Measurements from ENCODE around the gene PTPN1. TPM values are rescaled to one million over a fixed set of nuclear protein-coding genes. Genes with fewer than 3 reads are reported as not detected.

Gene PTPN1
- total and polyA plus RNA-seq, 2 of the 4 experiments (the other 2 are of a cell fraction) = 31.7 to 37.4 TPM

DNA sequence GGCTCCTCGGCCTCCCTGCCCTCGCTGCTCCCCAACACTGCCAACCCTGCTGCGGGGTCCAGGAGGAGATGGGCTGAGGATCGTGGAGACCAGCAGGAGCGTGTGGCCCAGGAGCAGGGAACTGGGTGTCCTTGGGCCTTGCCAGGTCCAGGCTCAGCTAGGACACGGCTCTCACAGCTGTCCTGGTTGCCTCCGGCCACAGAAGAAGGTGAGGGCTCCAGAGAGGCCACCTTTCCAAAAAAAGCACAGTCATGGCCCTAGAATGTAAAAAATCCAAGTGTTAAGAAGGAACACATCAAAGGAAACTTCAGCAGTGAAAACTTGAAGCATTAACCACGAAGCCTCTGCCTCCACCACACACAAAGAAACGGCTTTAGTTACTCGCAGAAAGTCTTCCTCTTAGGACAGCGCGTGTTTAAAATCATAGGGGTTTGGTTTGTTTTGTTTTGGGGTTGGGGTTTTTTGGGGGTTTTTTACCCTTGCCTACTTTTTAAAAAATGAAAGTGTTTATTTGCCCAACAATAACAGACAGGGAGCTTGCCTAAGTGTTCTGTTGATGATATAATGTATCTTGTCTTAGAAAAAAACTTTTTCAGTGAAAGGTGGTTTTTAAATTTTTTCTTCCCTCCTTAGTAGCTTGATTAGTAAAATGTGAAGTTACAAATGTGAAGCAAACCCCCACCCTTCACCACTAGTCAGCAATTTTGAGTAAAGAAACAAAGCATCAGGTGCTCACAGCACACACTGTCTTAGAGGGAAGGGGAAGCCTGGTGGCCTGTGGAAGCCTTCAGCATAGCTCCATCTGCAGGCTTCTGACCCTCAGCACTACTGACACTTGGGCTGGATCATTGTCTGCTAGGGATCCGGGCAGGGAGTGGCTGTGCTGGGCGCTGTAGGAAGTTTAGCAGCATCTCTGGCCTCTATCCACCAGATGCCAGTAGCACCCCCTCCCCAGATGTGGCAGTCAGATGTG is 60.0 kb downstream of the PTPN1 start:
- POLR2A ChIA-PET (ENCODE audit: unreplicated experiment) = interaction anchor here (0.6 kb wide), 2 partner anchors 11 to 59 kb away, joined by 3 to 22 read pairs; no protein-coding TSS in a partner anchor
- TF ChIP-seq CEBPB (IDR thresholded peaks at IDR 0.05; ENCODE audit: low read depth, low read length) = no peak
- peak; percentile 68 for TF ChIP-seq MAFK (IDR thresholded peaks at IDR 0.05; ENCODE audit: low read depth, low read length)
- TF ChIP-seq RAD21 (IDR thresholded peaks at IDR 0.05; ENCODE audit: low read length) = peak; percentile 65
- TF ChIP-seq FOS (IDR thresholded peaks at IDR 0.05; ENCODE audit: low read depth, low read length) = no peak
- TF ChIP-seq SMC3 (IDR thresholded peaks at IDR 0.05; ENCODE audit: low read depth, low read length) = peak; percentile 44; the same call in 1 of the 2 replicates
- no peak for TF ChIP-seq RCOR1 (IDR thresholded peaks at IDR 0.05; ENCODE audit: insufficient replicate concordance, low read length)
- TF ChIP-seq POLR2A (IDR thresholded peaks at IDR 0.05; ENCODE audit: low read depth, low read length) = no peak
- peak; percentile 43; the same call in 1 of the 2 replicates for TF ChIP-seq NFE2L2 (IDR thresholded peaks at IDR 0.05; ENCODE audit: low read depth, low read length)
- TF ChIP-seq RFX5 (IDR thresholded peaks at IDR 0.05; ENCODE audit: low read depth, low read length) = no peak
- TF ChIP-seq, protein P1, sequence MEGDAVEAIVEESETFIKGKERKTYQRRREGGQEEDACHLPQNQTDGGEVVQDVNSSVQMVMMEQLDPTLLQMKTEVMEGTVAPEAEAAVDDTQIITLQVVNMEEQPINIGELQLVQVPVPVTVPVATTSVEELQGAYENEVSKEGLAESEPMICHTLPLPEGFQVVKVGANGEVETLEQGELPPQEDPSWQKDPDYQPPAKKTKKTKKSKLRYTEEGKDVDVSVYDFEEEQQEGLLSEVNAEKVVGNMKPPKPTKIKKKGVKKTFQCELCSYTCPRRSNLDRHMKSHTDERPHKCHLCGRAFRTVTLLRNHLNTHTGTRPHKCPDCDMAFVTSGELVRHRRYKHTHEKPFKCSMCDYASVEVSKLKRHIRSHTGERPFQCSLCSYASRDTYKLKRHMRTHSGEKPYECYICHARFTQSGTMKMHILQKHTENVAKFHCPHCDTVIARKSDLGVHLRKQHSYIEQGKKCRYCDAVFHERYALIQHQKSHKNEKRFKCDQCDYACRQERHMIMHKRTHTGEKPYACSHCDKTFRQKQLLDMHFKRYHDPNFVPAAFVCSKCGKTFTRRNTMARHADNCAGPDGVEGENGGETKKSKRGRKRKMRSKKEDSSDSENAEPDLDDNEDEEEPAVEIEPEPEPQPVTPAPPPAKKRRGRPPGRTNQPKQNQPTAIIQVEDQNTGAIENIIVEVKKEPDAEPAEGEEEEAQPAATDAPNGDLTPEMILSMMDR (conservative IDR thresholded peaks at IDR 0.05; ENCODE audit: low read depth, low read length) = peak; percentile 52
- TF ChIP-seq, protein P2, sequence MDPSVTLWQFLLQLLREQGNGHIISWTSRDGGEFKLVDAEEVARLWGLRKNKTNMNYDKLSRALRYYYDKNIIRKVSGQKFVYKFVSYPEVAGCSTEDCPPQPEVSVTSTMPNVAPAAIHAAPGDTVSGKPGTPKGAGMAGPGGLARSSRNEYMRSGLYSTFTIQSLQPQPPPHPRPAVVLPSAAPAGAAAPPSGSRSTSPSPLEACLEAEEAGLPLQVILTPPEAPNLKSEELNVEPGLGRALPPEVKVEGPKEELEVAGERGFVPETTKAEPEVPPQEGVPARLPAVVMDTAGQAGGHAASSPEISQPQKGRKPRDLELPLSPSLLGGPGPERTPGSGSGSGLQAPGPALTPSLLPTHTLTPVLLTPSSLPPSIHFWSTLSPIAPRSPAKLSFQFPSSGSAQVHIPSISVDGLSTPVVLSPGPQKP (IDR thresholded peaks at IDR 0.05; ENCODE audit: borderline replicate concordance, low read depth, low read length) = no peak
- TF ChIP-seq MXI1 (IDR thresholded peaks at IDR 0.05; ENCODE audit: borderline replicate concordance, low read depth, low read length) = no peak
- no peak for TF ChIP-seq CHD1 (IDR thresholded peaks at IDR 0.05; ENCODE audit: low read depth, low read length)

More for the DNA sequence above, 60.0 kb downstream of the PTPN1 start:
- no peak overlapping the region for H3K56ac ChIP-seq (ENCODE audit: extremely low read depth, insufficient read depth, low read length)
- no peak overlapping the region for H3K9ac ChIP-seq (ENCODE audit: low read depth, low read length)
- H3K4me1 ChIP-seq (ENCODE audit: control insufficient read depth, insufficient read depth, low read length) = peaks cover 18% of the 10 kb centered on the region
- 88% methylated on average over 4 of the region's 14 CpGs; no CpG with 5 or more reads in 1 of the 2 experiments for WGBS, 2 experiments (ENCODE audit: extremely low coverage in 2 of 2, insufficient read length in 1 of 2)
- H3K9me3 ChIP-seq (ENCODE audit: control insufficient read depth, insufficient read depth, low read length) = no peaks in the 10 kb centered on the region
- BruUV-seq (replicated peaks) = no TSS peak
- intact Hi-C loops (cut with micrococcal nuclease) (no loop called here), dilution Hi-C loops (cut with HindIII; ENCODE audit: low sequenced_read_pairs, unreplicated experiment) (no loop called here), in situ Hi-C loops (cut with MboI; ENCODE audit: low sequenced_read_pairs) (loop anchor here (5.0 kb wide), 1 partner anchor 58 kb away; the partner anchor contains the start of gene PTPN1)
- CTCF ChIA-PET = interaction anchor here (0.6 kb wide), 1 partner anchor 102 kb away, joined by 3 read pairs; no protein-coding TSS in a partner anchor
- peaks cover 56 to 96% of the 10 kb centered on the region in 2 experiments for H3K79me1 ChIP-seq (ENCODE audit: low read depth in 1 of 2, low read length in 2 of 2)
- no peak overlapping the region for H4K8ac ChIP-seq (ENCODE audit: low read depth in 2 of 2, low read length in 2 of 2)
- no peak overlapping the region for H2BK120ac ChIP-seq (ENCODE audit: low read depth, low read length)
- H4K20me1 ChIP-seq (ENCODE audit: insufficient read depth, low read length) = peaks cover 48% of the 10 kb centered on the region
- no peak overlapping the region for H3K4me3 ChIP-seq (ENCODE audit: insufficient read depth, low read depth, low read length)
- peaks cover 31% of the 10 kb centered on the region for H3K9me1 ChIP-seq (ENCODE audit: insufficient read depth, low read length)
- peak overlapping the region; percentile 16; the same call in 1 of the 2 replicates for H3K18ac ChIP-seq (ENCODE audit: low read depth, low read length)
- peak overlapping the region; percentile 35; the same call in 1 of the 2 replicates for H3K23ac ChIP-seq (ENCODE audit: low read depth, low read length)
- H3K4me2 ChIP-seq (ENCODE audit: low read depth, low read length) = no peak overlapping the region
- H3K27me3 ChIP-seq (ENCODE audit: control insufficient read depth, insufficient read depth, low read length) = no peaks in the 10 kb centered on the region
- no peak overlapping the region for H2BK15ac ChIP-seq (ENCODE audit: low read depth, low read length)
- H2AK9ac ChIP-seq (replicated peaks; ENCODE audit: low read depth, low read length, poor library complexity) = peak overlapping the region; percentile 82
- H2BK5ac ChIP-seq (ENCODE audit: low read depth, low read length, poor library complexity, severe bottlenecking) = no peak overlapping the region
- H3K27ac ChIP-seq (ENCODE audit: insufficient read depth, low read length) = peak overlapping the region; percentile 56; the same call in 1 of the 2 replicates
- peak overlapping the region; percentile 21; the same call in 1 of the 2 replicates for H2AK5ac ChIP-seq (ENCODE audit: low read depth, low read length)
- no peak overlapping the region for H2BK20ac ChIP-seq (ENCODE audit: low read depth, low read length)
- peak overlapping the region; percentile 19; the same call in 1 of the 2 replicates for H3K4ac ChIP-seq (ENCODE audit: low read depth, low read length)
- ATAC-seq (ENCODE audit: low read depth) (peak; percentile 53), DNase-seq (peak; percentile 37)
- no peak overlapping the region for H4K91ac ChIP-seq (ENCODE audit: insufficient read depth, low read depth, low read length)
- H4K5ac ChIP-seq (ENCODE audit: low read depth, low read length) = no peak overlapping the region; the same call in 1 of the 2 replicates
- no peak overlapping the region for H2AFZ ChIP-seq (replicated peaks; ENCODE audit: low read length, poor library complexity)
- 0 out of 2 replicates have a peak overlapping the region, but pooled peaks have one; percentile 11 for H3K14ac ChIP-seq (replicated peaks; ENCODE audit: low read depth, low read length)
- peaks cover 58% of the 10 kb centered on the region for H3K36me3 ChIP-seq (ENCODE audit: control insufficient read depth, insufficient read depth, low read length)
